GM19239 (cell line): Measurements from ENCODE around the gene NR6A1.

Source experiments
- DNase-seq: peaks from one replicate; pipeline ENCODE4 v3.0.0; 2011; ENCODE audit warnings: low spot score; ENCODE audit not compliant: insufficient read length
- FAIRE-seq: peaks from 2 replicates; lab custom pipeline; 2011; peaks lifted over from hg19 to GRCh38; lab: Jason Lieb, UNC

NR6A1 gene

GRCh38 chr9:124513376-124513994, 257.6 kb downstream of the NR6A1 start:
- DNase-seq (no peak), FAIRE-seq (no peak)

DNA sequence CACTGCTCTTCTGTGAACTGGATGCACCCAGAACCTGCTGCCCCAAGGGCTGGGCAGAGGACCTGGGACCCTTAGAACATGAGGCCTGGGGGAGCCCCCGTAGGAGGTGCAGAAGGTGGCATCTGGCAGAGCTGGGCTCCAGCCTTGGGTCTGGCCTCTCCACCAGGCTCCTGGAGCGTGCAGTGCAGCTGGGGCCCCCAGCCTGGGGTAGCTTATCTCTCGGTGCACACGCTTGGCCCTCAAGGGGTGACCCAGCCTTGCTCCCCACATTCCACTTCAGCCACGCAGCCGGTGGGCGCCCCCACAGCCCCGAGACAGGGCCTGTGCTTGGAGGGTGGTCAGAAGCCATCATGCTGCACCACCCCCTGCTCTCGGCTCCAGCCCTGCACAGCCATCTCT, 258.3 kb downstream of the NR6A1 start:
- FAIRE-seq = no peak
- DNase-seq = no peak

DNA sequence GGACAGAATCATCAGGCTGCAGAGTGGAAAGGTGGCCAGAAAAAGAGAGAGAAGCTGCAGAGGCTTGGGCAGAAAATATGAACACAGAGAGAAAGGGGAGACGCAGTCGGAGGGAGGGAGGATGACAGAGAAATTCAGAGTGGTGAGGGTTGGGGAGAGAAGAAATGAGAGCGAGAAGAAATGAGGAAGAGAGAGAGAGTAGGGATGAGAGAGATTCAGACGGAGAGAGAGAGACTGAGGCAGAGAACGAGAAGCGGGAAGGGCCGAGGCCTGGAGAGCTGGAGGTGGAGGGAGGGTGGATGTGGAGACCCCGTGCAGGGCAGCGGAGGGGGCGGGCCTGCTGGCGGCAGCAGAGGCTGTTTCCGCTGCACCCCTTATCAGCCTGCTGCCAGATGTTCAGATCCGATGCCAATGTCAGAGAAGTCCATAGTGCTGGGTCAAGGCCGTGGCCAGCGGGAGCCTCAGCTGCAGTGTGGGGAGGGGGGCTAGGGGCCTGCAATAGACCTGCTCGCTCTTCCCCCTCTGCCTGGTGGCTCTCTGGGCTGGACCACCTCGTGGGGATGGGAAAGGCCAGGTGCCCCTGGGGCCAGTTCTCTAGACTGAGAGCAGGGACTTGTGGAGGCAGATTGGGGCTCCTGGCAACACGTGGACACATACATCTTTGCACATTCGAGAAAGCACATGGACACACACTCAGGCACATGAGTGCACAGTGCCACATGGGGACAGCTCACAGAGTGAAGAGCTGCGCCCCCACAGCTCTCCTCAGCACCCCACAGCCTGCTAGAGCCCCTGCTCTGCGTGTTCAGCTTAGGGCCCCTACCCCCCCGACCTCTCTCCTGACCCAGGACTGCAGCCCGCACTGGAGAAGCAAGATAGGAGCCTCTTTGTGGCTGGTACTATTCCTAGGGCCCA, 259.0 kb downstream of the NR6A1 start:
- DNase-seq (no peak), FAIRE-seq (no peak)

- DNase-seq (no peak), FAIRE-seq (no peak)
Observed at GRCh38 chr9:124511426-124511840, 259.7 kb downstream of the NR6A1 start.

GRCh38 chr9:124510650-124511425, 260.3 kb downstream of the NR6A1 start:
- DNase-seq = no peak
- FAIRE-seq = no peak

DNA sequence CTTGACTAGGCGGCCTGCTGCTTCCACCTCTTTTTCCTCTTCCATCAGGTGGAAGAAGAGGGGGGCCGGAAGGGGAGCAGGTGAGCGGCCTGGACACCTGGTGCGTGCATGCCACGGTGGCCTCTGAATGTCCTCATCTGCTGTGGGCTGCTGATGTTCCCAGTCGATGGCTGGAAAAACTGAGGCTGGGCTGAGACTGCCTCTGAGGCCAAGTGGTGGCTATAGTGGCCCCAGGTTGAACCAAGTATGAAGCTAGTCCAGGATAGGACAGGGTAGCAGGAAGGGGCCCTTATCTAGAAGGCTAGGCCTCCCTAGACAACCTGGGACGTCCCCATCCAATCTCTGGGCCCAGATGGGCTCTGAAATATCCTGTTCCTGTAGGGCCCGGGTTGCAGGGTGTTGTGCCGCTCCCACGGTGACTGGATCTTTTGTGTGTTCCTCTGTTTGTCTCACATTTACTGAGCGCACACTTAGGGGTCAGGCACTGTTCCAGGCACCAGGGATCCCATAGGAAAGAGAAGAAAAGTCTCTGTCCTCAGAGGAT, 263.2 kb downstream of the NR6A1 start:
- FAIRE-seq (no peak), DNase-seq (no peak)

- DNase-seq (no peak), FAIRE-seq (no peak)
Observed at GRCh38 chr9:124506931-124507879, 263.9 kb downstream of the NR6A1 start, which contains the start of gene NR5A1. NR5A1 (minus strand) TSS chr9:124507399; CDS start chr9:124503395, 4,004 bp downstream.

GRCh38 chr9:124506433-124506832, 264.7 kb downstream of the NR6A1 start:
- DNase-seq (no peak), FAIRE-seq (no peak)

DNA sequence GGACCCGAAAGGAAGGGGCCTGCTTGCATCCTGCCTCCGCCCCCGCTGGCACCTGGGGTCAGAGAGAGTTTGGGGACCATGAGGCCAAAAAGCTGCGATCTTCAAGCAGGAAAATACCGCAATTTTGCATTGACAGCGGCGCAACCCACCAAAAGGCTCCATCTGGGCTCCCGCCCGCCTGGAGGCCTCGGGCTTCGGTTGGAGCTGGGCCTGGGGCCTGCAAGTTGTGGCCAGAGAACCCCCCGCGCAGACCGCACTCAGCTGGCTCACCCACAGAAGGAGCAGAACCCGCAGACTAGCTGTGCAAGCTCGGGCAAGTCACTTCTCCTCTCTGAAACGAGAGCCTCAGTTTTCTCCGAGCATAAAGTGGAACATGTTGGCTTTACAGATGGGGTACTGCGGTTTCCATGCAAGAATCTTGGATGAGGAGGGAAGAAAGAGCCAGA, 265.2 kb downstream of the NR6A1 start:
- FAIRE-seq (no peak), DNase-seq (no peak)

- FAIRE-seq (no peak), DNase-seq (no peak)
Observed at GRCh38 chr9:124505006-124505900, 265.9 kb downstream of the NR6A1 start.

- DNase-seq = no peak
Observed at GRCh38 chr9:124504530-124505005, 266.5 kb downstream of the NR6A1 start.

GRCh38 chr9:124503713-124504529, 267.2 kb downstream of the NR6A1 start:
- no peak for FAIRE-seq
- DNase-seq = no peak

More at GRCh38 chr9:124504530-124505005, 266.5 kb downstream of the NR6A1 start:
- FAIRE-seq = no peak

DNA sequence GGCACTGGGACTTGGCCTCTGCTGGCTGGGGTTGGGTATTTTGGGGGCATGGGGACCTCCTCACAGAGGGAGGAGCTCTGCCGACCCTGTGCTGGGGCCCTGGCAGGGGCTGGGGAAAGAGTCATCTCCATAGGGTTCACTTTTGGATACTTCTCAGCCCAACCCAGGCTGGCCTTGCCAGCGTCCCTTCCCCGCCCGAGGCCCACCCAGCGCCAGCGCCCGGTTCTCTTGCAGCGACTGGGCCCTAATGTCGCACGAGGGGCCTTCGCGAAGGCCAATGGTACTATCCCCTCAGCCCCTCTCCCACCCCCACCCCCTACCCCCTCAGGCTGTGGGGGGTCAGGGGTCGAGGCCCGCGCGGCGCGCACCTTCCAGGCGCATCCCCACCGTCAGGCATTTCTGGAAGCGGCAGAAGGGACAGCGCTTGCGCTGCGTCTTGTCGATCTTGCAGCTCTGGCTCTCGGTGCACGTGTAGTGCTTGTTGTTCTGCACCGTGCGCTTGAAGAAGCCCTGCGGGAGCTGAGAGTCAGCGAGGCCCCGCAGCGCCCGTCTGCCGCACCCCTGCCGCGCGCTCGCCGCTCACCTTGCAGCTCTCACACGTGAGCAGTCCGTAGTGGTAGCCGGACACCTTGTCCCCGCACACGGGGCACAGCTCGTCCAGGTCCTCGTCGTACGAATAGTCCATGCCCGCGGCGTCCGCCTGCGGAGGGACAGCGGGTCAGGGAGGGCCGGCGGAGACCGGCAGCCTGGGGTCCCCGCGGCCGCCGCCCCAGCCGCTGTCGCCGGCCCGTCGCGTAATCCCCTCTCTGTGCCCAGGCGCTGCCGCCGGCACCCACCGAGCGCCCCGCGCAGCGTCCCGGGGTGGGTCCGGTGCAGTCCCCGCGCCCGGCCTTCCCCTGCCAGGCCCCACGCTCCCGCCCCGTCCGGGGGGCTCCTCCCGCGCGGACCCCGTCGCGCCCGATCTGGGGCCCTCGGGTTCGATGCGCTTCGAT, 268.1 kb downstream of the NR6A1 start:
- FAIRE-seq = no peak
- no peak for DNase-seq

DNA sequence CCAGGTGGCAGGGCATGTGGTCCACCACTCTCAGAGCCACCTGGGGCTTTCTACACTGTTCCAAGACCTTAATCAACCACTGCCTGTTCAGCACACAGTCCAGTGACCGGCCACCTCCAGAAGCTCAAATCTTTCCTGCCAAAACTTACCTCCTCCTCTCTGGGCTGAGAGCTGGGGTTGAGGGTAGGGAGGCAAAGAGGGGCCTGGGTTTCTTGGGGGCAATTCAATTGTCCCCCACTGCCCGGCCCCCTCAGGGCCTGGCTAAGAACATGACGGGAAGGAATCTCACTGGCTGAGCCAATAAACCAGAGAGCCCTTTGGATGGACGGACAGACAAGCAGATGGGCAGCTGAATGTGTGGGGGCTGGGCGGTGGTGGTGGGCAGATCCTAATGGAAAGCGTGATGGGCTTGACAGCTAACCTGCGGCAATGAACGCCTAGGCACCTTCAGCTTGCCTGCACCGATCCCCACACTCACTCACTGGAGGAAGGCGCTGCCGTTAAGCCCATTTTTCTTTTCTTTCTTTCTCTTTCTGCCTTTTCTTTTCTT, 269.3 kb downstream of the NR6A1 start:
- FAIRE-seq = no peak
- DNase-seq = no peak

- FAIRE-seq (no peak), DNase-seq (no peak)
Observed at GRCh38 chr9:124500796-124501611, 270.1 kb downstream of the NR6A1 start.
